GM18508 (cell line): ENCODE results near the gene NAA40.

Experiments used
- ATAC-seq: cut with Tn5 transposase; IDR thresholded peaks from one replicate; pipeline ENCODE4 v1.9.1; 2021; ENCODE audit warnings: moderate number of reproducible peaks; ENCODE audit not compliant: insufficient read depth, unreplicated experiment

Gene NAA40

GRCh38 chr11:63978551-63979239 lies 39.9 kb downstream of the NAA40 start:
- ATAC-seq: no peak

GRCh38 chr11:63979426-63979825 lies 40.6 kb downstream of the NAA40 start:
- no peak for ATAC-seq

DNA sequence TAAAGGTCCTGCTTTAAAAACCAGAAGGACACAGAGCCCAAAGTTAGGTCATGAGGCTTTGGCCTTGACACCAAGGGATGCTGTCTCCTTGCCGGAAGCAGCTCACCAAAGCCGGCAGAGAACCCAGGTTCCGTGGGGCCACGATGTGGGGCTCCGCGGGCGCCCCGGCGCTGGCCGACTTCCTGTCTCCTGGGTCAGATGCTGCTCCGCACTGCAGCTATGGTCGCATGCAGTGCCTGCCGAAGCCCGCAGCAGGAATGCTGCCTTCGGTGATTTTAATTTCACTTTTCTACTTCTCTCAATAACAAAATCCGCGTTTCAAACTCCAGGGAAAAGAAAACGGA lies 47.0 kb downstream of the NAA40 start:
- ATAC-seq: no peak

- ATAC-seq: no peak
Measured at GRCh38 chr11:63986156-63986931, 47.5 kb downstream of the NAA40 start, which contains the start of gene OTUB1. OTUB1 (plus strand) TSS chr11:63986438; CDS start chr11:63986457, 19 bp downstream.

DNA sequence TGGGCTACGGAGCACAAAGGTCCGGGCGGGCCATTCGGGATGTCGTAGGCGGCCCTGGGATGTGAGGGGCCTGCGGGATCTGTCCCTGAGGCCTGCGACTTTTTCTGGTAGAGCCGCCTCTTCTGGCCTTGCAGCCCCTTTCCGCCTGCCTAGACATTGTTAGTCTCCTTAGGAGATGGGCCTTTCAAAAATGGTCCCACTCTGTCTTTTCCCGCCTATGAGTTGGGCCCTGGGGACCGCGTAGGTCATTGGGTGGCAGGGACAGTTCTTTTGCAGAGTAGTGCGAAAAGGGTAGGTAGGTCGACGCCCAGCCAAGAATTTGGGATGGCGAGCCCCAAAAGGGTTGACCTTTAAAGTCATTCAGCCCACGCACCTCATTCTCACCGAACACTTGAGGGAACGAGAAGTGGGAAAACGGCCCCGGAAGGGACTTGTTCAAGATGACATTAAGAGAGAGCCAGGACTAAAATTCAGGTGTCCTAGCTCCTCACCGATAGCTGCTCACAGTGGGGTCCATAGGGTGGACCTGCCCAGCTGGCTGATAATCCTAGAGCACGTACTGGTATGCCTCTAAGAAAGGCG lies 48.2 kb downstream of the NAA40 start:
- no peak for ATAC-seq

- no peak for ATAC-seq
Measured at GRCh38 chr11:63991558-63991957, 52.8 kb downstream of the NAA40 start.

DNA sequence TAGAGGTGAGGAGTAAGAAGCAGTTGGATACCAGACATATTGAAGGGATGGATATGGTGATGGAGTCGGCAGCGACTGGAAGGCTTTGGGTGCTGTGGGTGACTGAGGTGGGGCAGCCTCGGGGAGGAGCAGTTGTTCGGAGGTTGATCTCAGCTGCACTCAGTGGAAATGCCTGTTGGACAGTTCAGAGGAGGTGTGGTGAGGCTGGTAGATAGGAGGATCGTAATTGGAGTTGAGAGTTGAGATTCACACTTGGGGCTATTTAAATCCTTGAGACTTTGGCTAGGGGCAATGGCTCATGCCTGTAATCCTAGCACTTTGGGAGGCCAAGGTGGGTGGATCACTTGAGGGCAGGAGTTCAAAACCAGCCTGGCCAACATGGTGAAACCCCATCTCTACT lies 54.3 kb downstream of the NAA40 start:
- no peak for ATAC-seq

GRCh38 chr11:63993993-63994392 lies 55.2 kb downstream of the NAA40 start:
- ATAC-seq: no peak

- ATAC-seq: no peak
Measured at GRCh38 chr11:63996512-63996911, 57.7 kb downstream of the NAA40 start.

DNA sequence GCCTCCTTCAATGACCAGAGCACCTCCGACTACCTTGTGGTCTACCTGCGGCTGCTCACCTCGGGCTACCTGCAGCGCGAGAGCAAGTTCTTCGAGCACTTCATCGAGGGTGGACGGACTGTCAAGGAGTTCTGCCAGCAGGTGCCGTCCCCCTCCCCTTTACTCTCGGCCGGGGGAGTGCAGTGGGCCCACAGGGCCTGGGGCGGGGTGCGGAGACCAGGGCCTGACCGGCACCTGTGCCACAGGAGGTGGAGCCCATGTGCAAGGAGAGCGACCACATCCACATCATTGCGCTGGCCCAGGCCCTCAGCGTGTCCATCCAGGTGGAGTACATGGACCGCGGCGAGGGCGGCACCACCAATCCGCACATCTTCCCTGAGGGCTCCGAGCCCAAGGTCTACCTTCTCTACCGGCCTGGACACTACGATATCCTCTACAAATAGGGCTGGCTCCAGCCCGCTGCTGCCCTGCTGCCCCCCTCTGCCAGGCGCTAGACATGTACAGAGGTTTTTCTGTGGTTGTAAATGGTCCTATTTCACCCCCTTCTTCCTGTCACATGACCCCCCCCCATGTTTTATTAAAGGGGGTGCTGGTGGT lies 58.4 kb downstream of the NAA40 start:
- no peak for ATAC-seq

- ATAC-seq: no peak
Measured at GRCh38 chr11:63997801-63998337, 59.1 kb downstream of the NAA40 start.

- ATAC-seq: no peak
Measured at GRCh38 chr11:63998558-63999348, 60.0 kb downstream of the NAA40 start.

- no peak for ATAC-seq
Measured at GRCh38 chr11:63999349-64000025, 60.7 kb downstream of the NAA40 start.

GRCh38 chr11:64000026-64000739 lies 61.4 kb downstream of the NAA40 start:
- no peak for ATAC-seq

DNA sequence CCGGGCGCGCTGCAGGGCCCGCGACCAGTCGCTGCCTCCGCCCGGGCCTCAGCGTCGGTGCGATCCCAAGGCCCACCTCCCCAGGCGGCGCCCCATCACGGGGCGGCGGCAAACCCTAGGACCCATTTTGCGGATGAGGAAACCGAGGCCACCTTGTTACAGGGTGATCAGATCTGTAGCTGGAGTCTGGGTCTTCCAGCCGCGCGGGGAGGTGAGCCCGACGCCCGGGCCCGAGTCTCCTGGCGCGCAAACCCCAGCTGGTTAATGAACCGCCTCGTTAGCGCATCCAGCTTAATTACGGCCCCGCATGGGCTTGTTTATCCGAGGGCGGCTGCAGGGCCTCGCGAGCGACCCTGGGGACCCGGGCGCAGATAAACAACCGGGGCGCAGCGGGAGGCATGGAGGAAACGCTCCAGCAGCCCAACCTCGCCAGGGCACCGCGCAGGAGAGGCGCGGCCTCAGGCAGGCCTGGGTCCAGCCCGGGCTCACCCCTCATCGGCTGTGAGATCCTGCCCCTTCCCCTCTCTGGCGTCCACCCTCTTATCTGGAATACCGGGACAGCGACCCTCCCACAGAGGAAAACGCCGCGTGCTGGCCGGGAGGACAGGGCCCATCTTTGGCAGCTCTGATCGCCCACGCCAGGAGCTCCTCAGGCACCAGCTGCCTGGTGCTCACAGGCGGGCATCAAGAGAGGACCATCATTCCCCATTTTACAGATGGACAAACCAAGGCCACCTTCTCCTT lies 62.1 kb downstream of the NAA40 start:
- no peak for ATAC-seq

DNA sequence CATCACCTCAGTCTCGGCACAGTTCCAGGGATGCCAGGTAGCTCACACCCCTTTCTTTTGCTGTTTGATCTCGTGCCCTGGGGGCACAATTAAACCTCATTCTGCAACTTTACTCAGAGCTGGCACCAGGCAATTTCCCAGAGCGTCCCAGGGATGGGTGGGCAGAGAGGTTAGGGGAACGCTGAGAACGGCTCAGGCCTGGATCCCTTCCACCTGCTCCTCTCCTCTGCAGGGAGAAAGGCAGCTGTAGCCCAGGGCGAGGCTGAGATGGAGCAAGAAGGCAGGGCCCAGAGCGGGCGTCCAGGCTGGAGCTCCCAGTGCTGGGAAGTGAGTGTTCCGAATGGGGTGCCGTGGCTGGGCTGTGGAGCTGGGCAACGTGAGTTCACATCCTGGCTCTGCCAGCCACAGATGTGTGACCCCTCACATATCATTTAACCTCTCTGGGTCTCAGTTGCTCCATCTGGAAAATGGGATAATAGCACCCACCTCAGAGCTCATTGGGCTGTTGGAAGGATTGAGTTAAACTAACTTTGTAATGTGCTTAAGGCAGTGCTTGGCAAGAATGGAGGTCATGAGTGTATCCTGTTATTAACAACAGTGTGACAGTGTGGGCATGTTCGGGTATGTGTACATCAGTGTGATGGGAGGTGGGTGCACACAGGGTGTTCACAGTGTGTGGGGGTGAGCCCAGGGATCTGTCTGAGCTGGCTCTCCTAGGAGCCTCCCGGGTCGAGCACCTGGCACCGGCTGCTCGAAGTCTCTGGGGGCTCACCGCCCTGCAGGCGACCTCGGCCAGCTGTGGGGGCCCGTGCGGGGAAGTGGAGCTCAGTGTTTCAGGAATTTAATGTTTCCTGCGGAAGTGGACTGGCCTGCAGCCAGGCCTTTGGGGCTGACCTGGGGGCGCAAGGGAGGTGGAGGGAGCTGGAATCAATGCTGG lies 63.0 kb downstream of the NAA40 start:
- no peak for ATAC-seq
